NCI-H510A (cell line): ENCODE results near the gene SLC16A11.
"Not testable (repeated sequence)": the region's sequence is repeated elsewhere in the genome, so short reads cannot be mapped to it uniquely, and the experiment has no call there.

Source experiments
- DNase-seq: peaks from one replicate; lab custom pipeline; 2025; lab: John Stamatoyannopoulos, UW

Gene SLC16A11

GRCh38 chr17:7058831-7059447 lies 15.0 kb upstream of the SLC16A11 start:
- no peak for DNase-seq

DNA sequence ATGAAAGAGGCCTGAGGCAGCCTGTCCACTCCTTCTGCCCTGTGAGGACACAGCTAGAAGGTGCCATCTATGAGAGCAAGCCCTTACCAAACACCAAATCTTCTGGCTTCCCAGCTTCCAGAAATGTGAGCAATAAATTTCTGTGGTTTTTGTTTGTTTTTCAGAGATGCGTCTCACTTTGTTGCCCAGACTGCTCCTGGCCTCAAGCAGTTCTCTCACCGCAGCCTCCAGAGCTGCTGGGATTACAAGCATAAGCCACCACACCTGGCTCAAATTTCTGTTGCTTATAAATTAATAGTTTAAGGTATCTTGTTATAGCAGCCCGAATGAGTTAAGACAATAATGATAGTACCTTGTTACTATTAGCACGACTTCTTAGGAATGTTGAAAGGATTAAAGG lies 12.5 kb upstream of the SLC16A11 start:
- DNase-seq, result no peak

DNA sequence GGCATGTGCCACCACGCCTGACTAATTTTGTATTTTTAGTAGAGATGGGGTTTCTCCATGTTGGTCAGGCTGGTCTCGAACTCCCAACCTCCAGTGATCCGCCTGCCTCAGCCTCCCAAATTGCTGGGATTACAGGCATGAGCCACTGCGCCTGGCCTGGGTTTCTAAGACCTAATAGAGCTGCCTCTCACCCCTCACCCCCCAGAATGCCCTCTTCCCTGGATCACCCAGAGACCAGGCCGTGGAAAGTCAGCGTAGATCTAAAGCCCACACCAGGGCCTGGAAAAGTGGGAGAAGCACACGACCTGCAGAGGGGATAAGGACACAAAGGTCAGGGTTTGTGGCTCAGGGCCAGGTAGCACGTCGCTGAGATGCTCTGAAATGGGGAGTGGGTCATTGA lies 6.7 kb upstream of the SLC16A11 start:
- not testable (repeated sequence) for DNase-seq

DNA sequence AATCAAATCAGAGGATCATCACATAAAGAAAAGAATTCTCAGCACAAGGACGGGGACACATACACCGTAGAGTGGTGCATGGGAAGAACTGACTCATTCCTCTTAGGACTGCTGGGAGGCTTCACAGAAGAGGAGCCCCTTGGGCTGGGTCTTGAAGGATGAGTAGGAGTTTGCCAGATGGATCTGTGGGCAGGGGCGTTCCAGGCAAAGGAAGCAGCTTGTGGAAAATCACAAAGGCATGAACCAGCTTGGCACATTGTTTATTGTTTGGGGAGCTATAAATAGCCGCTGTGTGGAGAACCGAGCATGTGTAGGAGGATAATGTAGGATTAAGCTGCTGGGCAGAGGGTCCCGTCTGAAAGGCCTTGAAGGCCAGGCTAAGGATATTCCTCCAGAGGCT lies 5.1 kb upstream of the SLC16A11 start:
- DNase-seq, result no peak

GRCh38 chr17:7047566-7047965 lies 3.7 kb upstream of the SLC16A11 start:
- no peak for DNase-seq

GRCh38 chr17:7046725-7047397 lies 3.0 kb upstream of the SLC16A11 start:
- DNase-seq, result peak; percentile 21

GRCh38 chr17:7046127-7046724 lies 2.3 kb upstream of the SLC16A11 start:
- peak; percentile 93 for DNase-seq

DNA sequence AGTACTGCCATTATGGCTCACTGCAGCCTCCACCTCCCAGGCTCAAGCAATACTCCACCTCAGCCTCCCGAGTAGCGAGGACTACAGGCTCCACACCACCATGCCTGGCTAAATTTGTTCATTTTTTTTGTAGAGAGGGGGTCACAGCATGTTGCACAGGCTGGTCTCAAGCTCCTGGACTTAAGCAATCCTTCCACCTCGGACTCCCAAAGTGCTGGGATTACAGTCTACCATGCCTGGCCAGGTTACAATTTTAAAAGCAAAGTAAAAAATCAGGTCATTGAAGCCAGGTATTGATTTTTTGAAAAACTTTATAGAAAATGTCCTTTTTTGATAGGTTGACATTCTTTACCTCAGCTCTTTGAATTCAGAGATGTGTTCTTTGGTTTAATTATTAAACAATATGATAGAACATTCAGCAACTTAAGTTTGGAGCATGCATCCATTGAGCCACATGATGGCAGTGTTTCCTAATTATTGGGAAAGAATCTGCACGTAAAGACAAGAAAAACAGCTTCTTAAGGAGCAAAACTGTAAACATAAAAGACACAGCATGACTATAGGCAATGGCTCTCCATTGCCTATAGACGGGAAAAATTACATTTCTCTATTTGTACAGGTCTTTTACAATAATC lies 1.7 kb upstream of the SLC16A11 start:
- DNase-seq, result peak; percentile 13

GRCh38 chr17:7043182-7043496 lies 753 bp downstream of the SLC16A11 start:
- no peak for DNase-seq

GRCh38 chr17:7042501-7043181 lies 1.3 kb downstream of the SLC16A11 start:
- no peak for DNase-seq

GRCh38 chr17:7041607-7042500 lies 2.0 kb downstream of the SLC16A11 start:
- DNase-seq, result no peak

DNA sequence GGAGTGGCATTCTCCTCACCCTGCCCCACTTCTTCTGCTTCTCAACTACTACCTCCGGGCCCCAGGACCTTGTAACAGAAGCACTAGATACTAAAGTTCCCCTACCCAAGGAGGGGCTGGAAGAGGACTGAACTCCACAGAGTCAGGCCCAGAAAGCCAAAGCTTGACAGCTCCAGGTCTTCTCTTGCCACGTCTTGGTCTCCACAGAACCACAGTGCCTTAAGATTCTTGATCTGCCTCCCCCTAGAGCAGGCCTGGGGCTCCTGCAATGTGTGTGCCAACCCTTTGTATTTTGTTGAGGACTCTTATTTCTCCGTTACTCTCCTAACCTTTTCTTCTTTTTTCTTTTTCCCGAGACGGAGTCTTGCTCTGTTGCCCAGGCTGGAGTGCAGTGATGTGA lies 4.1 kb downstream of the SLC16A11 start:
- DNase-seq, result no peak

- DNase-seq, result no peak
Measured at GRCh38 chr17:7038025-7038862, 5.6 kb downstream of the SLC16A11 start.

- DNase-seq, result peak; percentile 91
Measured at GRCh38 chr17:7035591-7036368, 8.1 kb downstream of the SLC16A11 start, which contains the start of gene SLC16A13. TSS of gene SLC16A13 (plus strand) at chr17:7036015. CDS start at chr17:7036383, 368 bp downstream.

- no peak for DNase-seq
Measured at GRCh38 chr17:7034955-7035590, 8.8 kb downstream of the SLC16A11 start.

- no peak for DNase-seq
Measured at GRCh38 chr17:7029659-7030058, 14.2 kb downstream of the SLC16A11 start.

DNA sequence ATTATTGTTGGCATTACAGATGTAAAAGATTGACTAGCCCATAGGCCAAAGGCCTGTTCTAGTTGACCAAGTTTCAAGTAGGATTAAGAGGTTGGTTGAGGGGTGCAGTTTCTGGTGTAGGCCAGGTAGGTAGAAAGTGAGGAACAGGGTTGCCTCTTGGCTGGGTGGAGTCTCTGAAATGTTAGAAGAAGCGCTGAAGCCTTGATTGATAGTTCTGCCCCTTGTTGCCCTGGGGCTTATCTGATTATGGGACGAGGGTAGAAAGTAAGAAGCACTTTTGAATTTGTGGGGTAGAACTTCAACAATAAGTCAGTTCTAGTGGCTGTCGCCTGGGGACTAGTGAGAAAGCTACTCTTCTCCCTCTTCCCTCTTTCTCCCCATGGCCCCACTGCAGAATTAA lies 14.8 kb downstream of the SLC16A11 start:
- no peak for DNase-seq

GRCh38 chr17:7027335-7027734 lies 16.6 kb downstream of the SLC16A11 start:
- DNase-seq, result no peak

- no peak for DNase-seq
Measured at GRCh38 chr17:7026471-7027115, 17.3 kb downstream of the SLC16A11 start.
